HepG2 (cell line): ENCODE measurements around the gene FAAP100. TPM values are rescaled to one million over a fixed set of nuclear protein-coding genes. Genes with fewer than 3 reads are reported as not detected.
A peak's percentile ranks its signal among the peaks of the same experiment; 100 is the strongest.

ENCODE experiments used
- ATAC-seq: fragments of 200-7000 bp; cut with Tn5 transposase; 3 replicates; pipeline ENCODE4 v1.9.1; 2020; ENCODE audit warnings: mild to moderate bottlenecking, moderate library complexity
- BruUV-seq: library from RNA; stranded (reverse); fragments of 400-500 nt; replicated peaks from 2 replicates; lab custom pipeline; 2021; lab: Mats Ljungman, UMichigan
- CTCF ChIA-PET: fragments of 300-600 bp; formaldehyde crosslinking; extraction: SDS; loops from one replicate; lab custom pipeline; 2021; ENCODE audit warnings: low total read pairs, inconsistent platforms, low intra/inter-chr PET ratio; lab: Yijun Ruan, JAX
- POLR2A ChIA-PET: fragments of 350-600 bp; sonication (Branson Sonifier 250); formaldehyde crosslinking; loops from one replicate; lab custom pipeline; 2020; ENCODE audit warnings: antibody characterized with exemption, inconsistent platforms; lab: Yijun Ruan, JAX
- DNase-seq: peaks from one replicate; pipeline ENCODE4 v3.0.0-alpha.2; 2015; ENCODE audit warnings: low spot score
- FAIRE-seq: peaks from 3 replicates; lab custom pipeline; 2011; peaks lifted over from hg19 to GRCh38; lab: Jason Lieb, UNC
- H2AFZ ChIP-seq: one replicate; pipeline ENCODE4 v1.6.1; 2011; ENCODE audit warnings: low read length, inconsistent platforms
- H3K27ac ChIP-seq: fragments of 300-600 bp; 3 replicates; pipeline ENCODE4 v1.8.0; 2011; ENCODE audit warnings: mixed run types, mild to moderate bottlenecking, mixed read lengths, low read length, inconsistent platforms; ENCODE audit not compliant: insufficient read depth; ENCODE audit errors: extremely low read length
- H3K27me3 ChIP-seq, 2 experiments: fragments of 200-600 bp in 1 of 2; 2 replicates in 1 of 2; 3 replicates in 1 of 2; pipeline versions ENCODE4 v1.6.0 to v1.8.0; 2011; ENCODE audit warnings: low read length in 2 of 2, mild to moderate bottlenecking in 2 of 2, moderate library complexity in 2 of 2, inconsistent platforms in 1 of 2; ENCODE audit not compliant: insufficient read depth in 2 of 2, control insufficient read depth in 1 of 2
- H3K36me3 ChIP-seq, 2 experiments: fragments of 200-600 bp in 1 of 2; replicated peaks in 1 of 2; 2 replicates in 1 of 2; 3 replicates in 1 of 2; pipeline versions ENCODE4 v1.5.1 to v1.8.0; 2011; ENCODE audit warnings: low read length in 2 of 2, inconsistent platforms in 1 of 2; ENCODE audit not compliant: insufficient read depth in 2 of 2, control insufficient read depth in 1 of 2
- H3K4me1 ChIP-seq: 2 replicates; pipeline ENCODE4 v1.5.1; 2012; ENCODE audit warnings: low read length, inconsistent platforms; ENCODE audit not compliant: insufficient read depth
- H3K4me2 ChIP-seq: 2 replicates; pipeline ENCODE4 v1.6.0; 2011; ENCODE audit warnings: low read depth, low read length, inconsistent platforms
- H3K4me3 ChIP-seq, 3 experiments: fragments of 200-600 bp in 1 of 3; sonication (generic), shearing (Covaris generic) in 1 of 3; replicated peaks in 1 of 3; 2 replicates each; pipeline ENCODE4 v1.5.1; 2011 to 2016; ENCODE audit warnings: low read length in 3 of 3, inconsistent platforms in 2 of 3, low read depth in 2 of 3, mild to moderate bottlenecking in 2 of 3, control low read depth in 1 of 3, mixed read lengths in 1 of 3; ENCODE audit not compliant: insufficient read depth in 1 of 3
- H3K79me2 ChIP-seq: one replicate; pipeline ENCODE4 v1.6.1; 2011; ENCODE audit warnings: low read length, inconsistent platforms; ENCODE audit not compliant: insufficient read depth
- H3K9ac ChIP-seq: 2 replicates; pipeline ENCODE4 v1.6.0; 2011; ENCODE audit warnings: mild to moderate bottlenecking, low read depth, low read length, inconsistent platforms; ENCODE audit not compliant: insufficient read depth
- H3K9me3 ChIP-seq: 2 replicates; pipeline ENCODE4 v1.5.1; 2012; ENCODE audit warnings: mild to moderate bottlenecking, low read length
- H4K20me1 ChIP-seq: 2 replicates; pipeline ENCODE4 v1.6.0; 2011; ENCODE audit warnings: inconsistent platforms, mild to moderate bottlenecking, low read length, moderate library complexity; ENCODE audit not compliant: insufficient read depth
- HNRNPL ChIP-seq: fragments of 200-400 bp; formaldehyde crosslinking; IDR thresholded peaks from 2 replicates; pipeline ENCODE4 v1.6.1; 2017; ENCODE audit warnings: mild to moderate bottlenecking, low read depth, low read length
- RBFOX2 ChIP-seq: fragments of 200-400 bp; formaldehyde crosslinking; IDR thresholded peaks from 2 replicates; pipeline ENCODE4 v1.6.1; 2017; ENCODE audit warnings: low read depth, mild to moderate bottlenecking, low read length
- RBM22 ChIP-seq: fragments of 200-400 bp; formaldehyde crosslinking; optimal IDR thresholded peaks from 2 replicates; pipeline ENCODE3; 2017; ENCODE audit warnings: mild to moderate bottlenecking, low read length, moderate library complexity
- XRCC5 ChIP-seq: fragments of 200-400 bp; formaldehyde crosslinking; optimal IDR thresholded peaks from 2 replicates; pipeline ENCODE3; 2017; ENCODE audit warnings: mild to moderate bottlenecking, low read length
- WGBS: methylation state at CpG from one replicate; pipeline ENCODE4 v1.1.6; 2017; ENCODE audit warnings: low lambda C conversion rate; 5-methylcytosine and 5-hydroxymethylcytosine counted together
- in situ Hi-C: cut with HindIII; loops from 2 replicates; pipeline ENCODE4 v1.10.0; 2017; ENCODE audit warnings: low pct_unique_long_range_greater_than_20kb; ENCODE audit not compliant: extremely low pct_ligation_motif_present
- intact Hi-C: fragments of 100-400 bp; cut with micrococcal nuclease; formaldehyde crosslinking; loops from one replicate; pipeline ENCODE4 v1.10.0; 2022; ENCODE audit not compliant: unreplicated experiment
- polyA plus RNA-seq, 8 experiments: library from polyadenylated mRNA; depleted of rRNA in 3 of 8; stranded (reverse) in 7 of 8; unstranded in 1 of 8; fragments of >200 nt; fragmentation: Illumina TruSeq in 4 of 8; extraction: Trizol in 4 of 8; gene quantifications; 2 replicates each; pipeline versions ENCODE4 v1.2.1 to v1.2.3, GENCODE V29; 2011 to 2016; ENCODE audit warnings: low read depth in 4 of 8, missing spikeins in 1 of 8, mixed read lengths in 1 of 8; ENCODE audit not compliant: insufficient read depth in 1 of 8
- total RNA-seq, 5 experiments: library from RNA; depleted of rRNA; stranded (reverse); fragments of >200 nt; fragmentation: Illumina TruSeq; extraction: Trizol; gene quantifications; 2 replicates each; pipeline ENCODE4 v1.2.3, GENCODE V29; 2016; ENCODE audit warnings: low read depth in 1 of 5
- TF ChIP-seq, protein P1 (sequence below): sonication (generic); formaldehyde crosslinking; IDR thresholded peaks from 2 replicates; pipeline ENCODE4 v1.5.1; 2020; ENCODE audit warnings: mild to moderate bottlenecking, missing genetic modification reagents, moderate library complexity
- TF ChIP-seq, protein P2 (sequence below): sonication (generic); formaldehyde crosslinking; IDR thresholded peaks from 2 replicates; pipeline ENCODE4 v1.5.0; 2020; ENCODE audit warnings: missing genetic modification reagents, mild to moderate bottlenecking, borderline replicate concordance

Gene FAAP100
- total and polyA plus RNA-seq, 2 of the 13 experiments (the other 11 are each of a cell fraction or from before 2014, with no cell fraction given) = 7.6 to 20.8 TPM

DNA sequence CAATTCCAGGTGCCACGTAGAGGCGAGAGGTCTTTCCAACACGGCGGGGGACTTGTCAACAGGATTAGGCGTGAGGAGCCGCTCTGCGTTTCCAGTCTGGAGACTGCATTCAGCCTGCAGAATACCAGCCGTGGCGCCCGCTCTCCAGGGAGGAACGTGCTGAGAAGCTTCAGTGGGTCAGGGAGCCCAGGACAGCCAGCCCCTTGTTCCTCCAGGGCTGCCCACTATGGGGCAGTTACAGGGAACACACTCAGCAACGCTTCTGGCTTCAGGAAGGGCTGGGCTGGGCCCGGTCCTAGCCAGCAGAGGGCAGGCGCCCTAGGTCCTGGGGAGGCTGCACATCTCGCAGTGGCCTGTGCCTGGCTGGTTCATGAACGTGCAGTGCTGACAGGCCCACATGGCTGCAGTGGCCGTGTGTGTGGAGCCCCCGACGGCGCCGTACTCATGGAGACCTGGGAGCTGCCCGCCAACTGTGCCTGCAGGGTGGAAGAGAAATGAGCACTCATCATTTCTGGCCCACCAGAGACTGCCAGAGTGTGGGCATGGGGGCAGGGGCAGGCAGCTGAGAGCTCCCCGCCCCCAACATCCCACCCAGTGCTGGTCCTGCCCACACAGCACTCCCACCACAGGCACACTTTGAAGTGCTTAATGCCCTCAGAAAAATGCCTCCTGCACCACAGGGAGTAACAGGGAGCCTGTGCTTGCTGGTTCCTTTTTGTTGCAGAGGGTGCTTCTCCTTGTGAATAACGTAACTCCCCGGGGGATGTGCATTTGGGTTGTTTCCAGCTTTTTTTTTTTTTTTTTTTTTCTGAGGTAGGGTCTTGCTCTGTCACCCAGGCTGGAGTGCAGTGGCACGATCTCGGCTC is 7.0 kb upstream of the FAAP100 start (continued):
- TF ChIP-seq XRCC5 = peak; percentile 49
- TF ChIP-seq, protein P1, sequence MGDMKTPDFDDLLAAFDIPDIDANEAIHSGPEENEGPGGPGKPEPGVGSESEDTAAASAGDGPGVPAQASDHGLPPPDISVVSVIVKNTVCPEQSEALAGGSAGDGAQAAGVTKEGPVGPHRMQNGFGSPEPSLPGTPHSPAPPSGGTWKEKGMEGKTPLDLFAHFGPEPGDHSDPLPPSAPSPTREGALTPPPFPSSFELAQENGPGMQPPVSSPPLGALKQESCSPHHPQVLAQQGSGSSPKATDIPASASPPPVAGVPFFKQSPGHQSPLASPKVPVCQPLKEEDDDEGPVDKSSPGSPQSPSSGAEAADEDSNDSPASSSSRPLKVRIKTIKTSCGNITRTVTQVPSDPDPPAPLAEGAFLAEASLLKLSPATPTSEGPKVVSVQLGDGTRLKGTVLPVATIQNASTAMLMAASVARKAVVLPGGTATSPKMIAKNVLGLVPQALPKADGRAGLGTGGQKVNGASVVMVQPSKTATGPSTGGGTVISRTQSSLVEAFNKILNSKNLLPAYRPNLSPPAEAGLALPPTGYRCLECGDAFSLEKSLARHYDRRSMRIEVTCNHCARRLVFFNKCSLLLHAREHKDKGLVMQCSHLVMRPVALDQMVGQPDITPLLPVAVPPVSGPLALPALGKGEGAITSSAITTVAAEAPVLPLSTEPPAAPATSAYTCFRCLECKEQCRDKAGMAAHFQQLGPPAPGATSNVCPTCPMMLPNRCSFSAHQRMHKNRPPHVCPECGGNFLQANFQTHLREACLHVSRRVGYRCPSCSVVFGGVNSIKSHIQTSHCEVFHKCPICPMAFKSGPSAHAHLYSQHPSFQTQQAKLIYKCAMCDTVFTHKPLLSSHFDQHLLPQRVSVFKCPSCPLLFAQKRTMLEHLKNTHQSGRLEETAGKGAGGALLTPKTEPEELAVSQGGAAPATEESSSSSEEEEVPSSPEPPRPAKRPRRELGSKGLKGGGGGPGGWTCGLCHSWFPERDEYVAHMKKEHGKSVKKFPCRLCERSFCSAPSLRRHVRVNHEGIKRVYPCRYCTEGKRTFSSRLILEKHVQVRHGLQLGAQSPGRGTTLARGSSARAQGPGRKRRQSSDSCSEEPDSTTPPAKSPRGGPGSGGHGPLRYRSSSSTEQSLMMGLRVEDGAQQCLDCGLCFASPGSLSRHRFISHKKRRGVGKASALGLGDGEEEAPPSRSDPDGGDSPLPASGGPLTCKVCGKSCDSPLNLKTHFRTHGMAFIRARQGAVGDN (CRISPR knock-in tag) = peak; percentile 36; the same call in 1 of the 2 replicates
- TF ChIP-seq, protein P2, sequence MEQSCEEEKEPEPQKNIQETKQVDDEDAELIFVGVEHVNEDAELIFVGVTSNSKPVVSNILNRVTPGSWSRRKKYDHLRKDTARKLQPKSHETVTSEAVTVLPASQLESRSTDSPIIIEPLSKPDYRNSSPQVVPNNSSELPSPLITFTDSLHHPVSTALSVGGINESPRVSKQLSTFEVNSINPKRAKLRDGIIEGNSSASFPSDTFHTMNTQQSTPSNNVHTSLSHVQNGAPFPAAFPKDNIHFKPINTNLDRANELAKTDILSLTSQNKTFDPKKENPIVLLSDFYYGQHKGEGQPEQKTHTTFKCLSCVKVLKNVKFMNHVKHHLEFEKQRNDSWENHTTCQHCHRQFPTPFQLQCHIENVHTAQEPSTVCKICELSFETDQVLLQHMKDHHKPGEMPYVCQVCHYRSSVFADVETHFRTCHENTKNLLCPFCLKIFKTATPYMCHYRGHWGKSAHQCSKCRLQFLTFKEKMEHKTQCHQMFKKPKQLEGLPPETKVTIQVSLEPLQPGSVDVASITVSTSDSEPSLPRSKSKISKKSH (CRISPR knock-in tag) = peak; percentile 21; the same call in 1 of the 2 replicates
- TF ChIP-seq HNRNPL = 0 out of 2 replicates have a peak, but pooled peaks have one; percentile 22

DNA sequence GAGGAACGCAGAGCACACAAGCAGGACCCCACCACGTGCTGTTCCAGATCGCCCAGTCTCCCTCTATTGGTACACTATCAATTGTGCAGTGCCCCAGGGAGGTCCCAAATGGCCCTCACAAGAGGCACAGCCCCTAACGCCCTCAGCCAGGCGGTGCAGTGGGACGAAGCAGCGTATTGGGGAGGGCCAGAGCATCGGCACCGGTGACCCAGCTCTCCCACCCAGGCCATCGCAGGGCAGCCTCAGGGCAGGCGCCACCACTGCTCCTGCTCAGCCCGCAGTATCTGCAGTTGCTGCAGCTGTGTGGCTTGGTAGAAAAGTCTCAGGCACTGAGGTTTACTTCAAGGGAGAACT is 5.9 kb upstream of the FAAP100 start:
- TF ChIP-seq RBM22 (peak; percentile 70), RBFOX2 (no peak)
- BruUV-seq = no TSS peak
- no peak overlapping the region for H3K4me3 ChIP-seq
- POLR2A ChIA-PET = no interaction called here
- intact Hi-C loops = loop anchor here (2.0 kb wide), 1 partner anchor 43 kb away; no protein-coding TSS in a partner anchor
- no peaks in the 10 kb centered on the region for H3K9me3 ChIP-seq
- H3K9ac ChIP-seq = no peak overlapping the region
- peaks cover 20 to 47% of the 10 kb centered on the region in 2 experiments for H3K36me3 ChIP-seq
- ATAC-seq (no peak), DNase-seq (no peak), FAIRE-seq (no peak)
- no peak overlapping the region for H2AFZ ChIP-seq
- no peaks in the 10 kb centered on the region for H3K79me2 ChIP-seq
- WGBS = 100% methylated on average over 12 of the region's 12 CpGs
- H3K27ac ChIP-seq = no peak overlapping the region
- in situ Hi-C loops = no loop called here
- CTCF ChIA-PET = interaction anchor here (1.8 kb wide), 1 partner anchor 43 kb away, joined by 12 read pairs; no protein-coding TSS in a partner anchor
- no peaks in the 10 kb centered on the region for H4K20me1 ChIP-seq
- H3K27me3 ChIP-seq = no peaks in the 10 kb centered on the region
- H3K4me2 ChIP-seq = no peak overlapping the region
- peaks cover 32% of the 10 kb centered on the region for H3K4me1 ChIP-seq
